Thoracic aorta (tissue), 2 donors: ENCODE results near the gene REC8. TPM values are rescaled to one million over a fixed set of nuclear protein-coding genes. Genes with fewer than 3 reads are reported as not detected.
A peak's percentile ranks its signal among the peaks of the same experiment; 100 is the strongest.

ENCODE experiments used
- ATAC-seq: fragments of 150-250 bp; one replicate; pipeline ENCODE4 v1.8.0; 2017; ENCODE audit warnings: low read depth; ENCODE audit not compliant: insufficient number of reproducible peaks, low FRiP score
- DNase-seq: peaks from one replicate; pipeline ENCODE4 v3.0.0-alpha.2; 2020; ENCODE audit warnings: low spot score
- H3K27ac ChIP-seq, 2 donors: fragments of 200-600 bp; sonication (generic); 1 replicate in 1 of 2; 2 replicates in 1 of 2; pipeline ENCODE4 v1.5.1; 2016; ENCODE audit warnings: mild to moderate bottlenecking in 2 of 2, moderate library complexity in 2 of 2
- H3K27me3 ChIP-seq: fragments of 200-600 bp; sonication (generic); replicated peaks from 2 replicates; pipeline ENCODE4 v1.6.0; 2016; ENCODE audit warnings: mild to moderate bottlenecking; ENCODE audit not compliant: insufficient read depth
- H3K36me3 ChIP-seq: fragments of 200-600 bp; sonication (generic); one replicate; pipeline ENCODE4 v1.5.1; 2016
- H3K4me1 ChIP-seq, 2 donors: fragments of 200-600 bp; sonication (generic); 1 replicate in 1 of 2; 2 replicates in 1 of 2; pipeline versions ENCODE4 v1.5.1 to v1.6.0; 2016; ENCODE audit warnings: low read depth in 2 of 2, mild to moderate bottlenecking in 1 of 2; ENCODE audit not compliant: control insufficient read depth in 1 of 2
- H3K4me3 ChIP-seq: fragments of 200-600 bp; sonication (generic); 2 replicates; pipeline ENCODE4 v1.5.1; 2016; ENCODE audit warnings: mild to moderate bottlenecking
- H3K9me3 ChIP-seq: fragments of 200-600 bp; sonication (generic); 2 replicates; pipeline ENCODE4 v1.5.1; 2016
- CTCF ChIP-seq: fragments of 200-600 bp; sonication (generic); IDR thresholded peaks from one replicate; pipeline ENCODE4 v1.5.1; 2019; ENCODE audit warnings: antibody characterized with exemption
- total RNA-seq, 2 donors: library from RNA; depleted of rRNA; stranded (reverse); fragments of >200 nt; gene quantifications; one replicate each; pipeline versions ENCODE4 v1.1.0 to v1.2.3, GENCODE V29; 2016

Gene REC8
- total RNA-seq, 2 donors from 2014 or later = 13.1 to 23.6 TPM

GRCh38 chr14:24179294-24179960 is 7.5 kb downstream of the REC8 start:
- H3K9me3 ChIP-seq = no peaks in the 10 kb centered on the region
- H3K27ac ChIP-seq = peak overlapping the region; percentile 59 to 74
- H3K36me3 ChIP-seq = peaks cover 38% of the 10 kb centered on the region
- H3K4me3 ChIP-seq = no peak overlapping the region
- ATAC-seq = no peak
- TF ChIP-seq CTCF = no peak
- no peaks in the 10 kb centered on the region for H3K27me3 ChIP-seq
- H3K4me1 ChIP-seq = no peaks in the 10 kb centered on the region
- no peak for DNase-seq

GRCh38 chr14:24179961-24180796 is 8.3 kb downstream of the REC8 start:
- Histone ChIP-seq H3K27me3 (no peaks in the 10 kb centered on the region), H3K9me3 (no peaks in the 10 kb centered on the region), H3K4me1 (no peaks in the 10 kb centered on the region), H3K27ac (peak overlapping the region; percentile 59 to 74), H3K4me3 (no peak overlapping the region), H3K36me3 (peaks cover 45% of the 10 kb centered on the region)
- ATAC-seq (no peak), DNase-seq (no peak)
- TF ChIP-seq CTCF = no peak

GRCh38 chr14:24181371-24182077 is 9.6 kb downstream of the REC8 start:
- no peaks in the 10 kb centered on the region for H3K9me3 ChIP-seq
- H3K36me3 ChIP-seq = peaks cover 52% of the 10 kb centered on the region
- no peak for DNase-seq
- no peak overlapping the region for H3K4me3 ChIP-seq
- H3K4me1 ChIP-seq = no peaks in the 10 kb centered on the region
- H3K27me3 ChIP-seq = no peaks in the 10 kb centered on the region
- no peak for TF ChIP-seq CTCF
- no peak overlapping the region for H3K27ac ChIP-seq
- ATAC-seq = no peak

- Histone ChIP-seq H3K36me3 (peaks cover 52% of the 10 kb centered on the region), H3K9me3 (no peaks in the 10 kb centered on the region), H3K4me3 (no peak overlapping the region), H3K27ac (no peak overlapping the region), H3K4me1 (peaks cover 0 to under 1% of the 10 kb centered on the region in 2 donors), H3K27me3 (no peaks in the 10 kb centered on the region)
- DNase-seq (no peak), ATAC-seq (no peak)
- no peak for TF ChIP-seq CTCF
These were observed 10.4 kb downstream of the REC8 start for GRCh38 chr14:24182110-24182882.
